Peyer's patch (tissue), 4 donors: Measurements from ENCODE around the gene PTGFRN. TPM values are rescaled to one million over a fixed set of nuclear protein-coding genes. Genes with fewer than 3 reads are reported as not detected.

ENCODE experiments used
- DNase-seq, 3 donors: peaks; one replicate each; pipeline ENCODE4 v3.0.0-alpha.2; 2017 to 2019
- H3K27ac ChIP-seq, 4 donors: fragments of 200-600 bp; sonication (generic); one replicate each; pipeline ENCODE4 v1.5.1; 2016 to 2019
- H3K27me3 ChIP-seq, 2 donors: fragments of 200-600 bp; sonication (generic); one replicate each; pipeline ENCODE4 v1.5.1; 2019
- H3K36me3 ChIP-seq, 3 donors: fragments of 200-600 bp; sonication (generic); one replicate each; pipeline ENCODE4 v1.5.1; 2016 to 2019
- H3K4me1 ChIP-seq, 4 donors: fragments of 200-600 bp; sonication (generic); one replicate each; pipeline ENCODE4 v1.5.1; 2016 to 2019
- H3K4me3 ChIP-seq, 4 donors: fragments of 200-600 bp; sonication (generic); 1 replicate in 3 of 4; 2 replicates in 1 of 4; pipeline ENCODE4 v1.5.1; 2016 to 2019; ENCODE audit warnings: mild to moderate bottlenecking in 1 of 4
- H3K9me3 ChIP-seq, 4 donors: fragments of 200-600 bp; sonication (generic); one replicate each; pipeline ENCODE4 v1.5.1; 2016 to 2019; ENCODE audit warnings: mild to moderate bottlenecking in 1 of 4
- POLR2A ChIP-seq, 2 donors: fragments of 450-650 bp; IDR thresholded peaks; one replicate each; pipeline ENCODE4 v1.5.1; 2017; ENCODE audit warnings: antibody characterized with exemption in 2 of 2, mild to moderate bottlenecking in 2 of 2, moderate library complexity in 2 of 2
- total RNA-seq, 4 donors: library from RNA; depleted of rRNA; stranded (reverse); fragments of >200 nt; gene quantifications; one replicate each; pipeline ENCODE4 v1.1.0, GENCODE V29; 2016
- TF ChIP-seq, protein P1 (sequence below), 6 experiments: fragments of 450-650 bp in 4 of 6; fragments of 200-600 bp in 2 of 6; sonication (generic) in 1 of 6; IDR thresholded peaks; one replicate each; pipeline ENCODE4 v1.5.1; 2017 to 2019; ENCODE audit warnings: antibody characterized with exemption in 6 of 6, mild to moderate bottlenecking in 3 of 6, moderate library complexity in 1 of 6

PTGFRN gene
- total RNA-seq, 4 donors from 2014 or later: 20.6 to 66.6 (median 54.3) TPM

- no peak for DNase-seq
- H3K9me3 ChIP-seq: no peaks in the 10 kb centered on the region
- H3K4me1 ChIP-seq: no peaks in the 10 kb centered on the region
- no peak for TF ChIP-seq POLR2A (IDR thresholded peaks at IDR 0.05)
- TF ChIP-seq, protein P1, sequence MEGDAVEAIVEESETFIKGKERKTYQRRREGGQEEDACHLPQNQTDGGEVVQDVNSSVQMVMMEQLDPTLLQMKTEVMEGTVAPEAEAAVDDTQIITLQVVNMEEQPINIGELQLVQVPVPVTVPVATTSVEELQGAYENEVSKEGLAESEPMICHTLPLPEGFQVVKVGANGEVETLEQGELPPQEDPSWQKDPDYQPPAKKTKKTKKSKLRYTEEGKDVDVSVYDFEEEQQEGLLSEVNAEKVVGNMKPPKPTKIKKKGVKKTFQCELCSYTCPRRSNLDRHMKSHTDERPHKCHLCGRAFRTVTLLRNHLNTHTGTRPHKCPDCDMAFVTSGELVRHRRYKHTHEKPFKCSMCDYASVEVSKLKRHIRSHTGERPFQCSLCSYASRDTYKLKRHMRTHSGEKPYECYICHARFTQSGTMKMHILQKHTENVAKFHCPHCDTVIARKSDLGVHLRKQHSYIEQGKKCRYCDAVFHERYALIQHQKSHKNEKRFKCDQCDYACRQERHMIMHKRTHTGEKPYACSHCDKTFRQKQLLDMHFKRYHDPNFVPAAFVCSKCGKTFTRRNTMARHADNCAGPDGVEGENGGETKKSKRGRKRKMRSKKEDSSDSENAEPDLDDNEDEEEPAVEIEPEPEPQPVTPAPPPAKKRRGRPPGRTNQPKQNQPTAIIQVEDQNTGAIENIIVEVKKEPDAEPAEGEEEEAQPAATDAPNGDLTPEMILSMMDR (IDR thresholded peaks at IDR 0.05): no peak
- peaks cover 0 to 48% (median 0%) of the 10 kb centered on the region in 3 donors for H3K36me3 ChIP-seq
- H3K27ac ChIP-seq: no peak overlapping the region
- H3K4me3 ChIP-seq: no peak overlapping the region
- no peaks in the 10 kb centered on the region for H3K27me3 ChIP-seq
These were observed 35.7 kb downstream of the PTGFRN start for GRCh38 chr1:116945421-116945820.

- H3K36me3 ChIP-seq: peaks cover 0 to 48% (median 0%) of the 10 kb centered on the region in 3 donors
- no peaks in the 10 kb centered on the region for H3K27me3 ChIP-seq
- TF ChIP-seq POLR2A (IDR thresholded peaks at IDR 0.05): no peak
- TF ChIP-seq, protein P1 (IDR thresholded peaks at IDR 0.05): no peak
- no peaks in the 10 kb centered on the region for H3K9me3 ChIP-seq
- DNase-seq: no peak
- H3K27ac ChIP-seq: no peak overlapping the region
- no peaks in the 10 kb centered on the region for H3K4me1 ChIP-seq
- no peak overlapping the region for H3K4me3 ChIP-seq
These were observed 36.3 kb downstream of the PTGFRN start for GRCh38 chr1:116945996-116946395.

GRCh38 chr1:116947092-116947860, 37.6 kb downstream of the PTGFRN start:
- TF ChIP-seq, protein P1 (IDR thresholded peaks at IDR 0.05): no peak
- no peak for TF ChIP-seq POLR2A (IDR thresholded peaks at IDR 0.05)
- Histone ChIP-seq H3K9me3 (no peaks in the 10 kb centered on the region), H3K36me3 (peaks cover 0 to 38% (median 0%) of the 10 kb centered on the region in 3 donors), H3K4me1 (no peaks in the 10 kb centered on the region), H3K27me3 (no peaks in the 10 kb centered on the region), H3K4me3 (no peak overlapping the region), H3K27ac (peak overlapping the region in 1 of 4 donors; percentile 33)
- no peak for DNase-seq

GRCh38 chr1:116948046-116948445, 38.3 kb downstream of the PTGFRN start:
- H3K27ac ChIP-seq: peak overlapping the region in 1 of 4 donors; percentile 33
- DNase-seq: no peak
- H3K36me3 ChIP-seq: peaks cover 0 to 34% (median 0%) of the 10 kb centered on the region in 3 donors
- H3K4me3 ChIP-seq: no peak overlapping the region
- no peak for TF ChIP-seq POLR2A (IDR thresholded peaks at IDR 0.05)
- TF ChIP-seq, protein P1 (IDR thresholded peaks at IDR 0.05): no peak
- no peaks in the 10 kb centered on the region for H3K9me3 ChIP-seq
- H3K27me3 ChIP-seq: no peaks in the 10 kb centered on the region
- H3K4me1 ChIP-seq: no peaks in the 10 kb centered on the region

DNA sequence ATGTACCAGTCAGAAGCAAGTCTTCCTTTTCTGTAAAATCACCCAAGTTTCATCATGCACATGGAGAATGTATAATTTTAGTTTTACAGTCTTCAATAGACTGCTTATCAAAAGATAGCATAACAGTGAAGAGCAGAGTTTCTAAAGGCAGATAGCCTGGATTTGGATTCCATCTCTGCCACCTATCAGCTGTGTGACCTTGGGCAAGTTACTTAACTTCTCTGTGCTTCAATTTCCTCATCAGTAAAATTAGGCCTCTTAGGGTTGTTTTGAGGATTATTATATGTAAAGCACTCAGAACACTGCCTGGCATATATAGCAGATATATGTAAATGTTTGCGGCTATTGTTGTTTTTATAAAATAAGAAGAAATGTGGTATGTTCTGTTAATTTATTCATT, 38.9 kb downstream of the PTGFRN start:
- no peak for TF ChIP-seq POLR2A (IDR thresholded peaks at IDR 0.05)
- TF ChIP-seq, protein P1 (IDR thresholded peaks at IDR 0.05): no peak
- Histone ChIP-seq H3K27me3 (no peaks in the 10 kb centered on the region), H3K4me3 (no peak overlapping the region), H3K9me3 (no peaks in the 10 kb centered on the region), H3K4me1 (no peaks in the 10 kb centered on the region), H3K27ac (no peak overlapping the region), H3K36me3 (peaks cover 0 to 34% (median 0%) of the 10 kb centered on the region in 3 donors)
- DNase-seq: no peak
